Kidney (tissue), 14 donors: Measurements from ENCODE around the gene ATAD3A. TPM values are rescaled to one million over a fixed set of nuclear protein-coding genes. Genes with fewer than 3 reads are reported as not detected.
A peak's percentile ranks its signal among the peaks of the same experiment; 100 is the strongest.

Source experiments
- DNase-seq, 5 donors: peaks; one replicate each; pipeline ENCODE4 v3.0.0-alpha.2; 2013 to 2020
- FAIRE-seq: peaks from 2 replicates; lab custom pipeline; 2012; peaks lifted over from hg19 to GRCh38; lab: Jason Lieb, UNC
- H3K27ac ChIP-seq, 2 donors: one replicate each; pipeline ENCODE4 v1.7.0; 2013; ENCODE audit warnings: low read depth in 2 of 2, low read length in 2 of 2, inconsistent platforms in 1 of 2
- H3K27me3 ChIP-seq: one replicate; pipeline ENCODE4 v1.7.1; 2013; ENCODE audit warnings: low read length, inconsistent platforms; ENCODE audit not compliant: control insufficient read depth, insufficient read depth
- H3K36me3 ChIP-seq, 3 donors: one replicate each; pipeline versions ENCODE4 v1.7.0 to v1.7.1; 2013; ENCODE audit warnings: low read length in 3 of 3, control low read depth in 1 of 3, inconsistent platforms in 1 of 3; ENCODE audit not compliant: insufficient read depth in 3 of 3, control insufficient read depth in 2 of 3
- H3K4me1 ChIP-seq, 3 donors: one replicate each; pipeline versions ENCODE4 v1.7.0 to v1.7.1; 2013; ENCODE audit warnings: low read length in 3 of 3, inconsistent platforms in 1 of 3, low read depth in 1 of 3; ENCODE audit not compliant: control insufficient read depth in 2 of 3, insufficient read depth in 2 of 3
- H3K4me3 ChIP-seq, 3 donors: one replicate each; pipeline versions ENCODE4 v1.7.0 to v1.8.1; 2013; ENCODE audit warnings: low read length in 3 of 3, control low read depth in 1 of 3, inconsistent platforms in 1 of 3
- H3K9ac ChIP-seq, 3 donors: one replicate each; pipeline versions ENCODE4 v1.7.0 to v1.7.1; 2013; ENCODE audit warnings: low read length in 3 of 3, control low read depth in 1 of 3, inconsistent platforms in 1 of 3
- H3K9me3 ChIP-seq, 3 donors: one replicate each; pipeline versions ENCODE4 v1.7.0 to v1.7.1; 2013; ENCODE audit warnings: low read length in 3 of 3, control low read depth in 1 of 3, inconsistent platforms in 1 of 3; ENCODE audit not compliant: control insufficient read depth in 2 of 3, insufficient read depth in 1 of 3
- intact Hi-C: fragments of 100-400 bp; cut with DNase I; formaldehyde crosslinking; loops from one replicate; pipeline ENCODE4 v1.11.1; 2022
- polyA plus RNA-seq: library from polyadenylated mRNA; stranded (reverse); fragments of 350-450 nt; fragmentation: Illumina TruSeq; extraction: RNeasy Lipid Tissue Mini Kit (QIAGEN cat#74804); gene quantifications from one replicate; pipeline ENCODE4 v1.2.3, GENCODE V29; 2014; ENCODE audit warnings: low read depth, low replicate concordance; ENCODE audit not compliant: insufficient read depth
- total RNA-seq: library from RNA; stranded (reverse); fragmentation: NEBNext Ultra II Directional; extraction: Animal tissue kit (Norgen Biotek cat#: 25700); gene quantifications from one replicate; pipeline ENCODE4 v1.2.1, GENCODE V29; 2021
- TF ChIP-seq, protein P1 (sequence below): IDR thresholded peaks from 3 replicates; pipeline ENCODE4 v1.5.1; 2012; ENCODE audit warnings: mild to moderate bottlenecking, moderate library complexity, borderline replicate concordance; ENCODE audit not compliant: insufficient read depth; ENCODE audit errors: extremely low read depth
- donor health status: control.
- donor health status: control.
- donor health status: control.
- donor health status: control.
- donor health status: control.
- donor health status: DM: yes; HTN: yes; CAD: no.
- donor health status: Normal renal cell carcinoma (clear cell type).

The ATAD3A gene
- total and polyA plus RNA-seq, 2 donors from 2014 or later: 17.5 to 19.1 TPM

DNA sequence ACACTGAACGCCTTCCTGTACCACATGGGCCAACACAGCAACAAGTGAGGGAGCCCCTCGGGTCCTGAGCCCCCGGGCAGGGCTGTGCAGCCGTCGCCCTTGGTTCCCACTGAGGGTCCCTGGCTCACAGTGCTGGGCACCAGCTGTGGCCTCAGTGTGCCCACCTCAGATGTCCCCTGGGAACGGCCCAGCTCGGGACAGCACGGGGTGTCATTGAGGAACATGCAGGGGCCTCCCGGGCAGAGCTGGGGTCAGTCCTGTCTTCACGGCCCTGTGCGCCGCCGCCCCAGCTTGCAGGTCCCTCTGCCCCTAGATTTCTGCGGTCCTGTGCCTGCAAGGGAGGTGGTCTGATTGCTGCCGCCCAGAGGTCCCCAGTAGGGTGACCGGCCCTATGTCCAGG is 22.7 kb upstream of the ATAD3A start:
- DNase-seq (peak in 1 of 5 donors; percentile 49), FAIRE-seq (no peak)
- intact Hi-C loops: no loop called here
- no peak overlapping the region for H3K4me3 ChIP-seq
- peaks cover 0 to 14% (median 4%) of the 10 kb centered on the region in 3 donors for H3K36me3 ChIP-seq
- H3K27me3 ChIP-seq: no peaks in the 10 kb centered on the region
- H3K4me1 ChIP-seq: no peaks in the 10 kb centered on the region
- H3K9me3 ChIP-seq: no peaks in the 10 kb centered on the region
- no peak overlapping the region for H3K27ac ChIP-seq
- TF ChIP-seq, protein P1, sequence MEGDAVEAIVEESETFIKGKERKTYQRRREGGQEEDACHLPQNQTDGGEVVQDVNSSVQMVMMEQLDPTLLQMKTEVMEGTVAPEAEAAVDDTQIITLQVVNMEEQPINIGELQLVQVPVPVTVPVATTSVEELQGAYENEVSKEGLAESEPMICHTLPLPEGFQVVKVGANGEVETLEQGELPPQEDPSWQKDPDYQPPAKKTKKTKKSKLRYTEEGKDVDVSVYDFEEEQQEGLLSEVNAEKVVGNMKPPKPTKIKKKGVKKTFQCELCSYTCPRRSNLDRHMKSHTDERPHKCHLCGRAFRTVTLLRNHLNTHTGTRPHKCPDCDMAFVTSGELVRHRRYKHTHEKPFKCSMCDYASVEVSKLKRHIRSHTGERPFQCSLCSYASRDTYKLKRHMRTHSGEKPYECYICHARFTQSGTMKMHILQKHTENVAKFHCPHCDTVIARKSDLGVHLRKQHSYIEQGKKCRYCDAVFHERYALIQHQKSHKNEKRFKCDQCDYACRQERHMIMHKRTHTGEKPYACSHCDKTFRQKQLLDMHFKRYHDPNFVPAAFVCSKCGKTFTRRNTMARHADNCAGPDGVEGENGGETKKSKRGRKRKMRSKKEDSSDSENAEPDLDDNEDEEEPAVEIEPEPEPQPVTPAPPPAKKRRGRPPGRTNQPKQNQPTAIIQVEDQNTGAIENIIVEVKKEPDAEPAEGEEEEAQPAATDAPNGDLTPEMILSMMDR: no peak
- H3K9ac ChIP-seq: no peak overlapping the region

DNA sequence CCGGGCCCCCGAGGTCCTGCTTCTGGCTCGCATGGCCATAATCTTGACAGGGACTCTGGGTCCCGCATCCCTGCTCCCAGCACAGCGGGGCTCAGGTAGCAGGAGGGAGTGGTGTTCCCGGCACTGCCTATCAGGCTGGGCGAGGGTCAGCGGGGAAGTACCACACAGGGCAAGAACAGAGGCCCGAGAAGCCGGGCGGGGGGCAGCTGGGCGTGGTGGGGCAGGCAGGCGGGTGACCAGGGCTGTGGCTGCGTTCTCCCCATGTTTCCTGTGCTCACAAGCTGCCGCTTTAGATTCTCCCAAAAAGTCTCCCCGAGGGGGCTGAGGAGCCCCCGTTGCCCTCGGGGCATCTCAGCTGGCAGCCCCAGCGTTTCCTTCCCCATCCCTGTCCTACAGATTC is 22.1 kb upstream of the ATAD3A start:
- intact Hi-C loops: no loop called here
- Histone ChIP-seq H3K9me3 (no peaks in the 10 kb centered on the region), H3K4me1 (no peaks in the 10 kb centered on the region), H3K27ac (no peak overlapping the region), H3K36me3 (peaks cover 0 to 14% (median 4%) of the 10 kb centered on the region in 3 donors), H3K27me3 (no peaks in the 10 kb centered on the region), H3K4me3 (no peak overlapping the region), H3K9ac (no peak overlapping the region)
- DNase-seq (peak in 1 of 5 donors; percentile 64), FAIRE-seq (no peak)
- TF ChIP-seq, protein P1: no peak

DNA sequence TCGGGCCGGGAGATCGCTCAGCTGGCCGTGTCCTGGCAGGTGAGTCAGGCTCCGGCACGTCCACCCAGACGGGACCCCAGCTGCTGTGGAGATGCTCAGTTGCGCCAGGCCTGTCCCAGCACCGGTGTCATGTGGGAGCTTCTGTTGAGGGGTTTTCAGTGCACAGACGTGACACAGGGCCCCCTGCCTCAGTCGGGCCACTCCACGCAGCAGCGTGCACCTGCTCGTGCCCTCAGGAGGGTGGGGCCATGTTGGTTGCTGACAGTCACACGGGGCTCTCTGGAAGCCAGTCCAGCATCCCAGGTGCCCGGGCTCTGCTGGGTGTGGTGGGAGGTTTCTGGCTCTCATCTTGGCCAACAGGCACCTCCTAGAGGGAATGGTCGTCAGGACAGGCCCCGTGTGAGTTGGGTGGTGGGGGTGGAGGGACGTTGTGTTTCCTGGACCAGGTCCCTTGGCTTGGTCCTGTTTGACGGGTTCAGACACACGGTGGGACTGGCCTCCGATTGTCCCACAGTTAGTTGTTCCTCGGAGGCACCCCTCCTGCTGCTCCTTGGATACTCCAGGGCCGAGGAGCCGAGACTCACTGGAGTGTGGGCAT is 21.2 kb upstream of the ATAD3A start:
- DNase-seq (peak in 1 of 5 donors; percentile 57), FAIRE-seq (no peak)
- Histone ChIP-seq H3K36me3 (peaks cover 0 to 14% (median 4%) of the 10 kb centered on the region in 3 donors), H3K4me1 (no peaks in the 10 kb centered on the region), H3K9ac (no peak overlapping the region), H3K27me3 (no peaks in the 10 kb centered on the region), H3K9me3 (no peaks in the 10 kb centered on the region), H3K27ac (no peak overlapping the region), H3K4me3 (no peak overlapping the region)
- TF ChIP-seq, protein P1: no peak
- intact Hi-C loops: no loop called here
